ENCODE data around the gene CSDE1. TPM values are rescaled to one million over a fixed set of nuclear protein-coding genes. Genes with fewer than 3 reads are reported as not detected.

CSDE1 gene
- total and polyA plus RNA-seq, 9 donors = 225 to 752 (median 558) TPM

DNA sequence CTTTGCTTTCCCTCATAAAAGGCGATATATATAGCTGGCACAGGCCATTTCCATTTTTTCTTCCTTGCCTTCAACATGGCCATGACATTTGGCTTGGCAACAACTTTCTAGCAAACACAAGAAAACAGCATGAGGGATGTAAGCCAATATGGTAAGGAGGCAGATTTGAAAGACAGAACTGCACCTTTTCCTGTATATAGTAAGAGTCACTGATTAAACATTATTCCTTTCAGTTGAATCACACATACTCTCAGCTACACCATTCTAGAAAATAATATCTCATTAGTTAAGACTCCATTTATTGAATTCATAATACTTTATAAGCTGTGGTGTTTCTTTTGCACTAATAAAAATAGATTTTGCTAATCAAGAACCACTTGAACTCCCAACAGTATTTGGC, 13.2 kb upstream of the CSDE1 start:
- no peak for DNase-seq
- H3K9me3 ChIP-seq = no peaks in the 10 kb centered on the region
- H3K4me1 ChIP-seq (ENCODE audit: insufficient read depth) = no peaks in the 10 kb centered on the region
- intact Hi-C loops (cut with DNase I) = no loop called here
- no peaks in the 10 kb centered on the region for H3K27me3 ChIP-seq
- H3K4me3 ChIP-seq = no peak overlapping the region
- no peaks in the 10 kb centered on the region for H3K36me3 ChIP-seq
- TF ChIP-seq EP300 (IDR thresholded peaks at IDR 0.05) = no peak
- no peak for TF ChIP-seq POLR2A (IDR thresholded peaks at IDR 0.05)
- TF ChIP-seq, protein P1, sequence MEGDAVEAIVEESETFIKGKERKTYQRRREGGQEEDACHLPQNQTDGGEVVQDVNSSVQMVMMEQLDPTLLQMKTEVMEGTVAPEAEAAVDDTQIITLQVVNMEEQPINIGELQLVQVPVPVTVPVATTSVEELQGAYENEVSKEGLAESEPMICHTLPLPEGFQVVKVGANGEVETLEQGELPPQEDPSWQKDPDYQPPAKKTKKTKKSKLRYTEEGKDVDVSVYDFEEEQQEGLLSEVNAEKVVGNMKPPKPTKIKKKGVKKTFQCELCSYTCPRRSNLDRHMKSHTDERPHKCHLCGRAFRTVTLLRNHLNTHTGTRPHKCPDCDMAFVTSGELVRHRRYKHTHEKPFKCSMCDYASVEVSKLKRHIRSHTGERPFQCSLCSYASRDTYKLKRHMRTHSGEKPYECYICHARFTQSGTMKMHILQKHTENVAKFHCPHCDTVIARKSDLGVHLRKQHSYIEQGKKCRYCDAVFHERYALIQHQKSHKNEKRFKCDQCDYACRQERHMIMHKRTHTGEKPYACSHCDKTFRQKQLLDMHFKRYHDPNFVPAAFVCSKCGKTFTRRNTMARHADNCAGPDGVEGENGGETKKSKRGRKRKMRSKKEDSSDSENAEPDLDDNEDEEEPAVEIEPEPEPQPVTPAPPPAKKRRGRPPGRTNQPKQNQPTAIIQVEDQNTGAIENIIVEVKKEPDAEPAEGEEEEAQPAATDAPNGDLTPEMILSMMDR (IDR thresholded peaks at IDR 0.05) = no peak
- no peak overlapping the region for H3K27ac ChIP-seq
- WGBS, 3 donors = 80 to 92% (median 91%) methylated on average over 1 of the region's 1 CpG

DNA sequence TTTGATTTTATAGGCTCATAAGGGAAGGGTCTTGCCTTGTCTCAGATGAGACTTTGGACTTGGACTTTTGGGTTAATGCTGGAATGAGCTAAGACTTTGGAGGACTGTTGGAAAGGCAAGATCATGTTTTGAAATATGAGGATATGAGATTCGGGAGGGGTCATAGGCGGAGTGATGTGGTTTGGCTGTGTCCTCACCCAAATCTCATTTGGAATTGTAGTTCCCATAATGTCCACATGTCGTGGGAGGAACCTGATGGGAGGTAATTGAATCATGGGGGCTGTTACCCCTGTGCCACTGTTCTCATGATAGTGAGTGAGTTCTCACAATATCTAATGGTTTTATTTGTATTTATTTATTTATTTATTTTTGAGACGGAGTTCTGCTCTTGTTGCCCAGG, 6.9 kb upstream of the CSDE1 start:
- Histone ChIP-seq H3K27ac (no peak overlapping the region), H3K9me3 (no peaks in the 10 kb centered on the region), H3K36me3 (no peaks in the 10 kb centered on the region), H3K4me1 (ENCODE audit: insufficient read depth) (no peaks in the 10 kb centered on the region), H3K4me3 (no peak overlapping the region), H3K27me3 (no peaks in the 10 kb centered on the region)
- whole genome bisulfite sequencing, 3 donors = 73 to 81% (median 80%) methylated on average over 4 of the region's 4 CpGs
- intact Hi-C loops (cut with DNase I) = no loop called here
- no peak for DNase-seq
- TF ChIP-seq POLR2A (IDR thresholded peaks at IDR 0.05) (no peak), EP300 (IDR thresholded peaks at IDR 0.05) (no peak)
- TF ChIP-seq, protein P1 (IDR thresholded peaks at IDR 0.05) = no peak

DNA sequence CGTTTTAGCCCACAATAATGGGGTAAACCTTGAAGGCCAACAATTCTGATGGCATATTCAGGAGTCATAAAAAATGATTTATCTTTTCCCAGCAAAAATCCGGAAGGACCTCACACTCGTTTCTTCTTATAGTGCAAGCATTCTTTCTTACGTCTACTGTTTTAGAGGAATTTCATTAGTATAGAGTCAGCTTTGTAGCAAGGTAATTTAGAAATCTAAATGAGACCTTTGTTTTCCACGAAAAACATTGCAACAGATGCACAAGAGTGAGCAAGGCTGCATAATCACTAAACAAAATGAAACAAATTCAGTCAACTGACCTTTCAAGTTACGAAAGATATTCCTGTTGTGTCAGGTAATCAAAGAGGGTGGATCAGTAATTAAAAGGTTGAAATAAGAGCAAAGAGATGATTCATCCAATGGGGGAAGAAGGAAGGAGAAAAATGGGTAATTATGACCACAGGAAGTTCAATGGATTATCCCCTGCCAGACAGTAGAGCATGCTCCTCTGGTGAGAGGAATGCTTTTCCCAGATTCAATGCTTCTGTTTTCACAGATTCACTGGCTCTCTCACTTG, 560 bp upstream of the CSDE1 start:
- no peak for DNase-seq
- no peaks in the 10 kb centered on the region for H3K9me3 ChIP-seq
- H3K4me1 ChIP-seq (ENCODE audit: insufficient read depth) = peaks cover 5% of the 10 kb centered on the region
- peak overlapping the region in 1 of 2 donors; percentile 90 for H3K27ac ChIP-seq
- intact Hi-C loops (cut with DNase I) = no loop called here
- no peaks in the 10 kb centered on the region for H3K27me3 ChIP-seq
- TF ChIP-seq EP300 (IDR thresholded peaks at IDR 0.05) = no peak
- TF ChIP-seq, protein P1 (IDR thresholded peaks at IDR 0.05) = no peak
- TF ChIP-seq POLR2A (IDR thresholded peaks at IDR 0.05) = no peak
- H3K36me3 ChIP-seq = no peaks in the 10 kb centered on the region
- 21 to 25% (median 21%) methylated on average over 6 of the region's 6 CpGs for WGBS, 3 donors
- H3K4me3 ChIP-seq = peak overlapping the region; percentile 97

DNA sequence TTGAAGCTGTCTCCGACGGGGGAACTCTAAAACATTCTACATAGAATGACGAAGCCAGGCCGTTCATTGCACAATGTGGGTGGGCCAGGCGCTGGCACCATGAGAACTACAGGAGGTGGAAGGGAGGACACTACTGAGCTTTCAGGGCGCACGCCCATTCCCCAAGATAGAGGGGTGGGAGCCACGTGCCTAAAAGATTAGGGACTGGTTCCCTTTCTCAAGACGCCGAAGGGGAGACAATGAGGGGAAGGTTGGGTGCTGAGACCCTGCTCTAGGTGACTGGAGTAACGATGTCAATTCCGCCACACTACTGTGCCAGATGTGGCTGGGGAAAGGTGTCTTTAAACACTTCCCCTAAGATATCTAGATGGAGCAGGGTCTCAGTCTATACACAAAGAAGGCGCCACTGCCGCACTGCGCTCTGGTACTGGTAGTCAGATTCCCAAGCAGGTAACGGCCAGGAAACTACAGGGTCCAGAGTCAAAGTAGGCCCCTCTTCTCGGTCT, 782 bp downstream of the CSDE1 start:
- 1% methylated on average over 17 of the region's 17 CpGs for WGBS, 3 donors
- H3K4me3 ChIP-seq = peak overlapping the region; percentile 97
- H3K36me3 ChIP-seq = no peaks in the 10 kb centered on the region
- DNase-seq = peak; percentile 22 to 53 (median 45)
- H3K27ac ChIP-seq = peak overlapping the region; percentile 90 to 97
- intact Hi-C loops (cut with DNase I) = loop anchor here in 1 of 4 donors (2.0 kb wide), 1 partner anchor 40 kb away; the partner anchor contains the start of gene NRAS
- peaks cover 8% of the 10 kb centered on the region for H3K4me1 ChIP-seq (ENCODE audit: insufficient read depth)
- no peaks in the 10 kb centered on the region for H3K27me3 ChIP-seq
- TF ChIP-seq, protein P1 (IDR thresholded peaks at IDR 0.05) = no peak
- TF ChIP-seq POLR2A (IDR thresholded peaks at IDR 0.05) = no peak
- TF ChIP-seq EP300 (IDR thresholded peaks at IDR 0.05) = no peak
- H3K9me3 ChIP-seq = no peaks in the 10 kb centered on the region
